Subcutaneous abdominal adipose tissue (tissue), 5 donors: ENCODE measurements around the gene ARL10.

Source experiments
- H3K27ac ChIP-seq: one replicate; pipeline ENCODE4 v1.7.0; 2013; ENCODE audit warnings: low read depth, mild to moderate bottlenecking, inconsistent platforms, low read length, moderate library complexity
- H3K27me3 ChIP-seq, 5 donors: one replicate each; pipeline ENCODE4 v1.7.0; 2013; ENCODE audit warnings: low read length in 5 of 5, inconsistent platforms in 1 of 5; ENCODE audit not compliant: control insufficient read depth in 5 of 5, insufficient read depth in 4 of 5
- H3K36me3 ChIP-seq, 5 donors: one replicate each; pipeline ENCODE4 v1.7.0; 2013; ENCODE audit warnings: low read length in 5 of 5; ENCODE audit not compliant: control insufficient read depth in 5 of 5, insufficient read depth in 5 of 5
- H3K4me1 ChIP-seq, 5 donors: one replicate each; pipeline ENCODE4 v1.7.0; 2013; ENCODE audit warnings: low read length in 5 of 5, mild to moderate bottlenecking in 3 of 5, moderate library complexity in 1 of 5; ENCODE audit not compliant: control insufficient read depth in 5 of 5, insufficient read depth in 5 of 5
- H3K4me3 ChIP-seq, 5 donors: one replicate each; pipeline ENCODE4 v1.7.0; 2013; ENCODE audit warnings: low read length in 5 of 5, low read depth in 1 of 5
- H3K9ac ChIP-seq, 5 donors: one replicate each; pipeline ENCODE4 v1.7.0; 2013; ENCODE audit warnings: low read length in 5 of 5, mild to moderate bottlenecking in 4 of 5, moderate library complexity in 3 of 5
- H3K9me3 ChIP-seq, 5 donors: one replicate each; pipeline ENCODE4 v1.7.0; 2013; ENCODE audit warnings: low read length in 5 of 5; ENCODE audit not compliant: control insufficient read depth in 5 of 5
- donor health status: healthy.
- donor health status: healthy.
- donor health status: healthy.
- donor health status: healthy.
- donor health status: healthy.

ARL10 gene

DNA sequence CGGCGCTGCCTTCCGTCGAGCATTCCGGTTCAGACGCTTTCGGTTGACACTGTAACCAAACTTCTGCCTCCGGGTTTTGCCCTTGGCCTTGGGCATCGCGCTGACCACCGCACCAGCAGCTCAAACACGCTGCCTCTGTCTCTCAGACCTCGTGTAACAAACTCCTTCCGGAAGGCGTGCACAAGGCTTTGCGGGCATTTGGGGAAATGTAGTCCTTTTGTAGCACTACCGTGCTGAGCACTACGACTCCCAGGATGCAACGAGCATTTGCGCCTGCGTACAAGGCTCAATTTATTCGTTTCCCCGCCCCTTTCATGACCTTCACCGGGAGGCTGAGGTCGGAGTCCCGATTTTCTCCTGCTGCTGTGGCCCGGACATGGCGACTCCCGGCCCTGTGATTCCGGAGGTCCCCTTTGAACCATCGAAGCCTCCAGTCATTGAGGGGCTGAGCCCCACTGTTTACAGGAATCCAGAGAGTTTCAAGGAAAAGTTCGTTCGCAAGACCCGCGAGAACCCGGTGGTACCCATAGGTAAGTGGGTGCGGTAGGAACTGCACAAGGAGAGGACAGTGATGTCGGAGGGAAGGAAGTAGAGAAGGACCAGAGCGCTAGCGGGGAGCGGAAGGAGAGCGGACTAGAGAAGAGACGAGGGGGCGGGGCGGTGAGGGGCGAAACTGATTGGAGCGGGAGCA lies 23.3 kb downstream of the ARL10 start, which contains the start of the genes HIGD2A and NOP16:
Gene HIGD2A, plus strand, starts transcription at position 308 of the 691 bp plus-strand sequence. Its CDS starts 69 bp downstream, at position 377.
Gene NOP16, minus strand, starts transcription at position 155 of the 691 bp plus-strand sequence. Its CDS starts 59 bp downstream, at position 96.
- Histone ChIP-seq H3K9me3 (no peaks in the 10 kb centered on the region), H3K4me1 (peaks cover 1 to 27% (median 21%) of the 10 kb centered on the region in 5 donors), H3K36me3 (peaks cover 2 to 51% (median 45%) of the 10 kb centered on the region in 5 donors), H3K27ac (peak within 1 kb of the TSS; percentile 94), H3K4me3 (peak within 1 kb of the TSS; percentile 84 to 96 (median 93)), H3K9ac (peak within 1 kb of the TSS; percentile 82 to 96 (median 89)), H3K27me3 (no peaks in the 10 kb centered on the region)

DNA sequence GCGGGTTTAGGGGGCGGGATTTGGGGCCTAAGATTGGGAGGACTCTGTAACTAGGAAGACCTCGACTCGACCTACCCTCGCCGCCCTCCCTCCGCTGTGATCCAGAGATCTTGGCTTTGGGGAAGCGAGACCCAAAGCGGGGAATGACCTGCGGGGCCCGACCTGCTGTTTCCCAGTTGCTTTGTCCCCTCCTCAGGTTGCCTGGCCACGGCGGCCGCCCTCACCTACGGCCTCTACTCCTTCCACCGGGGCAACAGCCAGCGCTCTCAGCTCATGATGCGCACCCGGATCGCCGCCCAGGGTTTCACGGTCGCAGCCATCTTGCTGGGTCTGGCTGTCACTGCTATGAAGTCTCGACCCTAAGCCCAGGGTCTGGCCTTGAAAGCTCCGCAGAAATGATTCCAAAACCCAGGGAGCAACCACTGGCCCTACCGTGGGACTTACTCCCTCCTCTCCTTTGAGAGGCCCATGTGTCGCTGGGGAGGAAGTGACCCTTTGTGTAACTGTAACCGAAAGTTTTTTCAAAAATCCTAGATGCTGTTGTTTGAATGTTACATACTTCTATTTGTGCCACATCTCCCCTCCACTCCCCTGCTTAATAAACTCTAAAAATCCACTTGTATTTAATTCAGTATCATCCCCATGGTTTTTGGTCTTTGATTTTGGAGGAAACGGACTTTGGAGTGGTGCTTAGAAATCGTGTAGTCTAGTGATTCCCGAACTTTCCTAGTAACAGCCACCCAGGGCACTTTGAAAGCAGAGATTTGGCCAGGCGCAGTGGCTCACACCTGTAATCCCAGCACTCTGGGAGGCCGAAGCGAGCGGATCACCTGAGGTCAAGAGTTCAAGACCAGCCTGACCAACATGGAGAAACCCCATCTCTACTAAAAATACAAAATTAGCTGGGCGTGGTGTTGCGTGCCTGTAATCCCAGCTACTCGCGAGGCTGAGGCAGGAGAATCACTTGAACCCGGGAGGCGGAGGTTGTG lies 24.1 kb downstream of the ARL10 start:
- Histone ChIP-seq H3K4me3 (peak overlapping the region; percentile 84 to 96 (median 93)), H3K27ac (peak overlapping the region; percentile 94), H3K4me1 (peaks cover 1 to 27% (median 21%) of the 10 kb centered on the region in 5 donors), H3K9me3 (no peaks in the 10 kb centered on the region), H3K36me3 (peaks cover 2 to 49% (median 44%) of the 10 kb centered on the region in 5 donors), H3K9ac (peak overlapping the region; percentile 63 to 89 (median 80)), H3K27me3 (no peaks in the 10 kb centered on the region)

DNA sequence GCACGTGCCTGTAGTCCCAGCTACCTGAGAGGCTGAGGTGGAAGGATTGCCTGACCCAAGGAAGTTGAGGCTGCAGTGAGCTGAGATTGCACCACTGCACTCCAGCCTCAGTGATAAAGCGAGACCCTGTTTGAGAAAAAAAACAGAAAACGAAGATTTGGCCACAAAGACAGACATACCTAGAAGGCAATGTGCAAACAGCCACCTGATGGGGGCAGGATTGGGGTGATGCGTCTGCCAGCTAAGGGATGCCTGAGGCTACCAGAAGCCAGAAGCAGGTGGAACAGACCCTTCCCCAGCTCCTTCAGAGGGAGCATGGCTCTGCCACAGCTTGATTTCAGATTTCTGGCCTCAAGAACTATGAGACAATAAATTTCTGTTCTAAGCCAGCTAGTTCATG lies 26.2 kb downstream of the ARL10 start:
- Histone ChIP-seq H3K4me1 (peaks cover 1 to 32% (median 23%) of the 10 kb centered on the region in 5 donors), H3K27me3 (no peaks in the 10 kb centered on the region), H3K36me3 (peaks cover 0 to 55% (median 43%) of the 10 kb centered on the region in 5 donors), H3K9ac (no peak overlapping the region), H3K4me3 (no peak overlapping the region), H3K27ac (no peak overlapping the region), H3K9me3 (no peaks in the 10 kb centered on the region)

DNA sequence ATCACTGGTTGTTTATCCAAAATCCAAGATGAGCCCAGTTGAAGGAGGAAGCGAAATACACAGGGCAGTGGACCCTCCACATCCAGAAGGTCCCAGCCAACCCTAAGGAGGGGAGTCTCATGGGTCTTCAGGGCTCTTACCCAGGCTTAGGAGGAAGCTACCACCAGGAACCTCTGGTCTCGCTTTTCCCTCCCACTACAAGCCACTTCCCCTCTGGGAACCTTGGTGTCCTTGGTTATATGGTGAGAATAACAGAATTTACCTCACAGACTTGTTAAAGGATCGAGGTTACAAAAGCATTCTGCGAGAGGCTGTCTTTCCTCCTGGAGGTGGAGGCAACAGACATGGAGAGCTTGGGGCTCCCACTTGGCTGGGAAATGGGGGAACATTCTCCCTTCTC lies 26.7 kb downstream of the ARL10 start:
- no peak overlapping the region for H3K4me3 ChIP-seq
- H3K9me3 ChIP-seq = no peaks in the 10 kb centered on the region
- H3K9ac ChIP-seq = no peak overlapping the region
- H3K27me3 ChIP-seq = no peaks in the 10 kb centered on the region
- H3K36me3 ChIP-seq = peaks cover 0 to 61% (median 47%) of the 10 kb centered on the region in 5 donors
- H3K4me1 ChIP-seq = peaks cover 1 to 29% (median 22%) of the 10 kb centered on the region in 5 donors
- no peak overlapping the region for H3K27ac ChIP-seq

DNA sequence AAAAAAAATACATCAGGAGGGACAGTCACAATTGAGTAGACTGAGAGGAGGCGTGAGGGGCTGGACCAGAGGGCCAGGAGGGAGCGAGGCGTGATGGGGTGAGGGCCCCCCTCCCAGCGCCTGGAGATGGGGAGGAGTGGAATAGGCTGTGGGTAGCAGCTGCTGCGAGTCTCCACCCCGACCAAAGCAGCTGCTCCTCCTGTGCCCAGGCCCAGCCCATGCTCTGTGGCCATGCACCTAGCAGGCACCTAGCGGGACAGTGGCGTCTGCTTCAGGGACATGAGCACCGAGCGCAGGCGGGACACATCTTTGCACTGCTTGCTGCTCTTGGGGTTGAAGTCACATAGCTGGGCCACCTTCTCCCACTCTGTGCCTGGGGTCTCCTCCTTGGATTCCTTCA lies 27.2 kb downstream of the ARL10 start:
- no peaks in the 10 kb centered on the region for H3K27me3 ChIP-seq
- H3K4me3 ChIP-seq = no peak overlapping the region
- H3K9me3 ChIP-seq = no peaks in the 10 kb centered on the region
- peaks cover 1 to 24% (median 17%) of the 10 kb centered on the region in 5 donors for H3K4me1 ChIP-seq
- H3K9ac ChIP-seq = no peak overlapping the region
- H3K27ac ChIP-seq = no peak overlapping the region
- H3K36me3 ChIP-seq = peaks cover 0 to 64% (median 51%) of the 10 kb centered on the region in 5 donors

DNA sequence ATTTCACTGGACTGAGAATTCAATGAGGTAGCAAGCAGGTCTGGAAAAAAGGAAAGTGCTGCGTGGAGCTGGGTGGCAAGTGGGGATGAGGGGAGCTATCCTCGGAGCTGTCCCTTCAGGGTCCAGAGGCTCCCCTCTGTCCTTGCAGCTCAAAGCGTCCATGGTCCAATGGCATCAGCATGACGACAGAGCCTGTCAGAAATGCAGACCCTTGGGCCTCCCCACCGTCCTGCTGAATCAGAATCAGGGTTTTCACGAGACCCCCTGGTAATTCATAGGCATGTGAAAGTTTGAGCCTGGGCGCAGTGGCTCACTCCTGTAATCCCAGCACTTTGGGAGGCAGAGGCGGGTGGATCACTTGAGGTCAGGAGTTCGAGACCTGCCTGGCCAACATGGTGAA lies 28.8 kb downstream of the ARL10 start:
- H3K9me3 ChIP-seq = no peaks in the 10 kb centered on the region
- peaks cover 0 to 73% (median 54%) of the 10 kb centered on the region in 5 donors for H3K36me3 ChIP-seq
- H3K9ac ChIP-seq = no peak overlapping the region
- H3K27ac ChIP-seq = no peak overlapping the region
- H3K27me3 ChIP-seq = no peaks in the 10 kb centered on the region
- H3K4me3 ChIP-seq = no peak overlapping the region
- H3K4me1 ChIP-seq = peaks cover 0 to 14% (median 7%) of the 10 kb centered on the region in 5 donors

DNA sequence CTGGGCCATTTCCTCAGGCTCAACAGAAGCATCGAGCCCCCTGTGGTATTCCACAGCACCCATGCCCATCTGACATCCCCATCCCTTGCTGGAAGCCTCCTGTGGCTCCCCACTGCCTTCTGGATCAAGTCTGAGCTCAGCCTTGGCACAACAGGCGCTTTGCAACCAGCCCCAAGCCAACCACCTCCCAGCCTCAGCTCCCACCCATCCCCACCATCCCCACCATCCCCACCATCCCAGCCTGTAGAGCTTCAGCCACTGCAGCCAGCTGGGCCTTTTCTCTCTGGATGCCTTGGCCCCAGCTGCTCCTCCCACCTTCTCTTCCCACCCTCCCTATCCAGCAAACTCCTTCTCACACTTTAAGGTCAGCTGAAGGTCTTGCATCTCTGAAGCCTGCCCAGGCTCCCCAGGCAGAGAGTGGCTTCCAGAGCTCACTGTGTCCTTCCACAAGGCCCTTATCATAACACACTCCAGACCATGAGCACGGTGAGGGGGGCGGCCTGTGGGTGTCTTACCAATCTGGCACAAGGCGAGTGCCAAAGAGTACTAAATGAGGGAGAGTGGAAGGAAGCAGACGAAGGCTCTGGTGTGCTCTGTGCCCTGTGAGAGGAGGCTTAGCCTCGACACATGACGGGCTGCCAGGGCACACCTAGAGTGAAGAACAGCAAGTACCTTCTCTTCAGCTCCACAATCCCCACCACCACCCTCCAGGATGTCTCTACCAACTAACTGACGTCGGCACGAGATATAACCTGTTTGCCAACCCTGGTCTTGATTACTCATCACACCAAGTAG lies 29.8 kb downstream of the ARL10 start:
- Histone ChIP-seq H3K27ac (no peak overlapping the region), H3K4me1 (peaks cover 0 to 7% (median 0%) of the 10 kb centered on the region in 5 donors), H3K9ac (no peak overlapping the region), H3K36me3 (peaks cover 0 to 75% (median 54%) of the 10 kb centered on the region in 5 donors), H3K27me3 (no peaks in the 10 kb centered on the region), H3K9me3 (no peaks in the 10 kb centered on the region), H3K4me3 (no peak overlapping the region)

DNA sequence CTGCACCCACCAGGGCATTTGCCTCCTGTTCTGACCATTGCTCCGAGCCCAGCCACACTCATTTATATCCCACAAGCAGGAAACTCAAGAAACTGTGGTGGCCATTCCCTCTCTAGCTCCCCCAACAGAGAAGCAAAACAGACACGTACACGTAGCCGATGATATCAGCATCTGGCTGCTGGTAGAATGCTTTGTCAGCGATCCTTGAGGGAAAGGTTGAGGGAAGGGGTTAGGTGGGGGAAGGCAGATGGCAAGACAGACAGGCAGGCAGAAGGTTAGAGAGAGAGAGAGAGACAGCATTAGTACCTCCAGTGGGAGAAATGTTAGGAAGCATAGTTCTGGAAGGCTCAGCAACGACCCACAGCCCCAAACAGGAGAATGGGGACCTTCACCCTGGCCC lies 31.0 kb downstream of the ARL10 start:
- H3K36me3 ChIP-seq = peaks cover 0 to 74% (median 51%) of the 10 kb centered on the region in 5 donors
- H3K4me3 ChIP-seq = no peak overlapping the region
- H3K9me3 ChIP-seq = no peaks in the 10 kb centered on the region
- peaks cover 0 to 7% (median 0%) of the 10 kb centered on the region in 5 donors for H3K4me1 ChIP-seq
- H3K27me3 ChIP-seq = no peaks in the 10 kb centered on the region
- H3K9ac ChIP-seq = no peak overlapping the region
- H3K27ac ChIP-seq = no peak overlapping the region

DNA sequence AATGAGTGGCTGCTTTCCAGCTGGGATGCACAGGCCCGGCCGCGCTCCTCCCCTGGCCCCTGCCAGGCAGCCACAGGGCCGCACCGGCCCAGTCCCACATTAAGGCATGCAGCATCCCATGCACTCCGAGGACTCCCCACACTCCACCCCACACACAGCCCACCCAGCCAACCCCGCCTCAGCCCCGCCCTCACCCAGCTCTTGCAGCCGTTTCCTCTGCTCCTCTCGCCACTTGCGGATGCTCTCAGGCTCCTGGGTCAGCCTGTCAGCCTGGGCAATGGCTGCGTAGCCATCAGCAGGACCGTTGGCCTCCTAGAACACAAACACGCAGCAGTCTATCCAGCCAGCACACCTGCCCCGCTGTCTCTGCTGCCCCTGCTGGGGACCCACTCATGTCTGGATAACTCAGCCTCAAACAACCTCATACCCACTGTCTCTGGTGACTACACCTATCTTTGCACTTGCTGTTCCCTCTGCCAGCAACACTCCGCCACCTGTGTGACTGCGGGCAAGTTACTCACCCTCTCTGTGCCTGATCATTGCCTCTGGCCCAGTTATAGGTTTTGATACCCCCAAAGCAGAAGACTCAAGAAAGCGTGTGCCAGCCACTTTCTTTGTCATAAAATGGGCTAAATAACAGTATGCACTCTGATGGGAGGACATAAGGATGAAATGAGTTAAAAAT lies 32.6 kb downstream of the ARL10 start:
- Histone ChIP-seq H3K27me3 (no peaks in the 10 kb centered on the region), H3K9me3 (no peaks in the 10 kb centered on the region), H3K36me3 (peaks cover 0 to 60% (median 37%) of the 10 kb centered on the region in 5 donors), H3K9ac (no peak overlapping the region), H3K27ac (no peak overlapping the region), H3K4me1 (peaks cover 0 to 12% (median 4%) of the 10 kb centered on the region in 5 donors), H3K4me3 (no peak overlapping the region)
